Erythroblast (primary cell): Measurements from ENCODE around the gene ENTREP1.

Source experiments
- GATA1 ChIP-seq: IDR thresholded peaks from 2 replicates; pipeline ENCODE4 v1.6.1; 2011; ENCODE audit warnings: low read depth, mild to moderate bottlenecking, control low read depth, low read length, moderate library complexity
- POLR2A ChIP-seq: IDR thresholded peaks from 2 replicates; pipeline ENCODE4 v1.6.1; 2011; ENCODE audit warnings: mild to moderate bottlenecking, low read length

DNA sequence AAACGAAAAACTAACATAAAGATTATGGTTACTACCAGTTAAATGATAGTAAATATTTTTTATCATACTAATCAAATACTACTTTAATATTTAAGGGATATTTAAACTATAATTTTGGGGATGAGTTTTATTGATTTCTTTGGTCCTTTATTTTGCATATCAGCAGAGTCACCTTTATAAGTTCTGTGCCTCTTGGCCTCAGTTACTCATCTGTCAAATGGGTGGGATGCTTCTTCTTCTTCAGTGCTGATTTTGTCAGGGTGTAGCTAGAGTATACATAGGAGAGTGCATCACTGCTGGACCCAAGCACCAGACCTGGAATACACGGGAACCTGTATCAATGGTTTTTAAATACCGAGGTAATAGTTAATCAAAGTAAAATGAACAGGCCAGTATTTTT, 5.6 kb downstream of the ENTREP1 start:
- TF ChIP-seq POLR2A (no peak), GATA1 (no peak)
